ENCODE data around the gene FOXO3. TPM values are rescaled to one million over a fixed set of nuclear protein-coding genes. Genes with fewer than 3 reads are reported as not detected.

FOXO3 gene
- total RNA-seq, 1 donor from 2014 or later = 43.3 TPM

- peaks cover 8% of the 10 kb centered on the region for H3K4me1 Mint-ChIP-seq (ENCODE audit: unreplicated experiment)
- DNase-seq (ENCODE audit: extremely low spot score, unreplicated experiment) = no peak
- no peaks in the 10 kb centered on the region for H3K36me3 Mint-ChIP-seq
- no peak overlapping the region for H3K27ac Mint-ChIP-seq
- H3K27me3 Mint-ChIP-seq = peaks cover 5% of the 10 kb centered on the region
- peak; percentile 95 for TF ChIP-seq CTCF (conservative IDR thresholded peaks at IDR 0.05)
- H3K4me3 Mint-ChIP-seq = peak overlapping the region; percentile 40
- H3K9me3 Mint-ChIP-seq = no peaks in the 10 kb centered on the region
Measured at GRCh38 chr6:108541843-108542759, 18.6 kb upstream of the FOXO3 start.

GRCh38 chr6:108543175-108543940 lies 17.4 kb upstream of the FOXO3 start:
- Mint-ChIP-seq H3K4me3 (no peak overlapping the region), H3K27ac (no peak overlapping the region), H3K27me3 (peaks cover 5% of the 10 kb centered on the region), H3K4me1 (ENCODE audit: unreplicated experiment) (peaks cover 8% of the 10 kb centered on the region), H3K9me3 (no peaks in the 10 kb centered on the region), H3K36me3 (no peaks in the 10 kb centered on the region)
- TF ChIP-seq CTCF (conservative IDR thresholded peaks at IDR 0.05) = no peak
- no peak for DNase-seq (ENCODE audit: extremely low spot score, unreplicated experiment)

- Mint-ChIP-seq H3K36me3 (no peaks in the 10 kb centered on the region), H3K9me3 (no peaks in the 10 kb centered on the region), H3K27ac (no peak overlapping the region), H3K27me3 (peaks cover 5% of the 10 kb centered on the region), H3K4me1 (ENCODE audit: unreplicated experiment) (peaks cover 8% of the 10 kb centered on the region), H3K4me3 (no peak overlapping the region)
- TF ChIP-seq CTCF (conservative IDR thresholded peaks at IDR 0.05) = no peak
- no peak for DNase-seq (ENCODE audit: extremely low spot score, unreplicated experiment)
Measured at GRCh38 chr6:108544606-108545005, 16.1 kb upstream of the FOXO3 start.

- H3K36me3 Mint-ChIP-seq = no peaks in the 10 kb centered on the region
- peaks cover 5% of the 10 kb centered on the region for H3K27me3 Mint-ChIP-seq
- TF ChIP-seq CTCF (conservative IDR thresholded peaks at IDR 0.05) = no peak
- no peaks in the 10 kb centered on the region for H3K9me3 Mint-ChIP-seq
- H3K4me1 Mint-ChIP-seq (ENCODE audit: unreplicated experiment) = peaks cover 8% of the 10 kb centered on the region
- no peak overlapping the region for H3K27ac Mint-ChIP-seq
- no peak overlapping the region for H3K4me3 Mint-ChIP-seq
- DNase-seq (ENCODE audit: extremely low spot score, unreplicated experiment) = no peak
Measured at GRCh38 chr6:108546079-108547049, 14.4 kb upstream of the FOXO3 start.

GRCh38 chr6:108549241-108549640 lies 11.5 kb upstream of the FOXO3 start:
- no peak overlapping the region for H3K27ac Mint-ChIP-seq
- H3K27me3 Mint-ChIP-seq = peaks cover 3% of the 10 kb centered on the region
- no peaks in the 10 kb centered on the region for H3K9me3 Mint-ChIP-seq
- H3K4me1 Mint-ChIP-seq (ENCODE audit: unreplicated experiment) = no peaks in the 10 kb centered on the region
- no peak for DNase-seq (ENCODE audit: extremely low spot score, unreplicated experiment)
- no peaks in the 10 kb centered on the region for H3K36me3 Mint-ChIP-seq
- no peak overlapping the region for H3K4me3 Mint-ChIP-seq
- TF ChIP-seq CTCF (conservative IDR thresholded peaks at IDR 0.05) = no peak

All from type B pancreatic cell (in vitro differentiated cells).